GOT3 (cell line): ENCODE data around the gene C10orf62.
A peak's percentile ranks its signal among the peaks of the same experiment; 100 is the strongest.
"Not testable (repeated sequence)": the region's sequence is repeated elsewhere in the genome, so short reads cannot be mapped to it uniquely, and the experiment has no call there.

Experiments
- DNase-seq: peaks from one replicate; lab custom pipeline; 2025; ENCODE audit warnings: mixed read lengths; lab: John Stamatoyannopoulos, UW

Gene C10orf62, protein sequence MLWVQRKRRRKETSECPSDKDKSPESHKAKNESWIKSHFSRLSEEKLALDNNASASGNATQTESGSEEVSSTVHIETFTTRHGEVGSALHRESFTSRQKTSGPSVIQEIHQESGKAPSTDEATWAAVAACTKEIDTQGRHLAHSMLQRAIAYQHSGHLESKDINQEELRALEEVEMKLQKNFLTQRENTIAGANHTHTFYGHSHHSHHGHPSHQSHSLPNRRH

DNA sequence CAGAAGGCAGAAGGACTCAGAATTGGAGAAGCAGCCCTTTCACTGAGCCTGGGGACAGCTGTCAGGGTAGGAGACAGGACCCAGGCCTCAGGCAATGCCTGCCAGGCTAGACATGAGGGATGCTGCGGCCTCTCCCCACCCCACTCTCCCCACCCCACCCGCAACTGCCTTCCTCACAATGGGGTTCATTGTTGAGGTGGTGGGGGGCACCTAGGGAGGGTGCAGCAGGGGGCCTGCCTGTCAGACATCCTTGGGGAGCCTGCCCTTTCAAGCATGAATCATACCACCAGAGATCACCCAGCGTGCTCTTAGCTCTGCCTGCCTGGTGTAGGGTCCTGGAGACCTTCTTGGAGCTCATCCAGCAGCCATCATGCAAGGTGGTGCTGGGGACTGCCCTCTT, at the start of gene C10orf62:
Gene C10orf62, plus strand, starts transcription at position 243 of the 400 bp plus-strand sequence. CDS start 177 bp downstream, outside the sequence.
- DNase-seq = no peak

DNA sequence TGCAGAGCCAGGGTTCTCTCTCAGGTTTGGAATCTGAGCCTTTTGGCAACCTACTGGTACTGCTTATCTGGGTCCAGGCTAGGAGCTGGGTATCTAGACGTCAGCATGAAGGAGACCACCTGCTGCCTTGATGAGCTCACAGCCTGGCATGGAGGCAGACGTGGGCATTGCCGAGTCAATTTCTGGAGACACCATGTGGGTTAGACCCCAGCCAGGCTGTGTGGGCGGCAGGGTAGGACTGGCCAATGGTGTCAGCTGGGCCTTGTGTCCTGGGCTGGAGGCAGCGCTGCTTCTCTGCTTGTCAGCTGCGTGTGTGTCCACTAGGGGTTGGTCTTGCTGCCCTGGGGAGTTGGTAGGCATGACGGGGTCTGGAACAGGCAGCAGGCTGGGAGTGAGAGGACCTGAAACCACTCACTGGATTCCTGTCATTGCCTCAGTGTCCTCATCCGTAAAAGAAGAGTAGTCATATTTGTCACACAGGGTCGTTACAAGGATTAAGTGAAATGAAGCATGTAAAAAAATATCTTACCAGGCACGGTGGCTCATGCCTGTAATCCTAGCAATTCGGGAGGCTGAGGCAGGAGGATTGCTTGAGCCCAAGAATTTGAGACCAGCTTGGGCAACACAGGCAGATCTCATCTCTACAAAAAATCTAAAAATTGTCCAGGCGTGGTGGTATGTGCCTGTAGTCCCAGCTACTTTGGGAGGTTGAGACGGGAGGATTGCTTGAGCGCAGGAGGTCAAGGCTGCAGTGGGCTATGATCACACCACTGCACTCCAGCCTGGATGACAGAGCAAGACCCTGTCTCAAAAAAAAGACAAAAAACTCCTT, 48.6 kb upstream of the C10orf62 start:
- DNase-seq = no peak

DNA sequence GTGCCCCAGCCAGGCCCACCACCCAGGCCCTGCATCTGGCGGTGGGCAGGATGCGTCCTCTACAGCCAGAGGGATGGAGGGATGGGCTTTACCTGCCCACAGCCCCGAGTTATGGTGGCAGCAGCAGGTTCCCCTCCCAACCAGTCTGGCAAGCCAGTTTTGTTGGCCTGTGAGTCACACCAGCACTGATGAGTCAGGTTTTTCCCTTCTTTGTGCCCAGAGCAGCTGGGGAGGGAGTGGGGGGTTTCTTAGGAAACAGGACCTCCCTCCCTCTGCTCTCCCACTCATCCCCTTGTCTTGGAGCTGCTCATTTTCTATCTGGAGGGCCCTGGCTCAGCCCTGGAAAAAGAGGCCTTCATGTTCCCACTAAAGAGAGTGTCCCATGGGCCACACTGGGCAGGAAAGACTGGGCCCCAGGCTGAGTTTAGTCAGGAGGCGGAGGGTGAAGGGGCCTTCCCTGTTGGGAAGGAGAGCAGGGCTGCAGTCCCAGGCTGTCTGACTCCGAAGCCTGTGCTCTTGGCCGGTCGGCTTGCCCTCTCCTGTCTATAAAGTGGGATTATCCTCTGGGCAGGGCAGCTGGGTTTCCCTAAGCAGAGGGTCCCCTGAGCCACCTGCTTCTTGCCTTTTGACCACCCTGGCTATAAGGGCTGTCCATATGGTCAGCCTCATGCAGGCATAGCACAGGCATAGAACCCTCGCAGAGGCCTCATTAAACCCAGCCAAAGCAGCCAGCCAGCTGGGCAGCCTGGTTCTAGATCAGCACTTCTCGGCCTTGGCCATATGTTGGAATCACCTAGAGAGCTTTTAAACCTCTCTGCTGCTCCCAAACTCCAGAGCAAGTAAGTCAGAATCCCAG, 47.1 kb upstream of the C10orf62 start:
- peak; percentile 46 for DNase-seq

DNA sequence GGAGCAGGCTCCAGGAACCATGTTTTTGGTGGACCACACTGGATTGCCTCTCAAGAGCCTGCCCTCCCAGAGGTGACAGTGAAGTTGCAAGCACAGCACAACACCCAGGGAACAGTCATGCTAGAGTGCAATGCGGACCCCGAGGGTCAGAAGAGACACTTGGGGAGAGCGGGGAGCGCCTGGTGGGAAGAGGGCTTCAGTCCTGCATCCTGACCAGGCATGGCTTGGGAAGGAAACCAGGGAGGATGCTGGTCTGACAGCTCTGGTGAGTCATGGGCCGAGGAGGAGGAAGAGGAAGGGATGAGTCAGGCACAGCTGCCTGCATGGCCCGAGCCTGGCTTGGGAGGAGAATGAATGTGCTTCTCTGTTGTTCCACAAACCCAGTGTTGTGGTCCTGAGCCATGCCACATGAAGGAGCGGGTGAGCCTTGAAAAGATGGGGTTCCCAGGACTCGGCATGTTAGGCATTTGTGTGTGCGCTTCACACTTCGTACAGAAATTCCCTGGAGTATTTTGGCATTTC, 46.4 kb upstream of the C10orf62 start:
- DNase-seq = peak; percentile 43

DNA sequence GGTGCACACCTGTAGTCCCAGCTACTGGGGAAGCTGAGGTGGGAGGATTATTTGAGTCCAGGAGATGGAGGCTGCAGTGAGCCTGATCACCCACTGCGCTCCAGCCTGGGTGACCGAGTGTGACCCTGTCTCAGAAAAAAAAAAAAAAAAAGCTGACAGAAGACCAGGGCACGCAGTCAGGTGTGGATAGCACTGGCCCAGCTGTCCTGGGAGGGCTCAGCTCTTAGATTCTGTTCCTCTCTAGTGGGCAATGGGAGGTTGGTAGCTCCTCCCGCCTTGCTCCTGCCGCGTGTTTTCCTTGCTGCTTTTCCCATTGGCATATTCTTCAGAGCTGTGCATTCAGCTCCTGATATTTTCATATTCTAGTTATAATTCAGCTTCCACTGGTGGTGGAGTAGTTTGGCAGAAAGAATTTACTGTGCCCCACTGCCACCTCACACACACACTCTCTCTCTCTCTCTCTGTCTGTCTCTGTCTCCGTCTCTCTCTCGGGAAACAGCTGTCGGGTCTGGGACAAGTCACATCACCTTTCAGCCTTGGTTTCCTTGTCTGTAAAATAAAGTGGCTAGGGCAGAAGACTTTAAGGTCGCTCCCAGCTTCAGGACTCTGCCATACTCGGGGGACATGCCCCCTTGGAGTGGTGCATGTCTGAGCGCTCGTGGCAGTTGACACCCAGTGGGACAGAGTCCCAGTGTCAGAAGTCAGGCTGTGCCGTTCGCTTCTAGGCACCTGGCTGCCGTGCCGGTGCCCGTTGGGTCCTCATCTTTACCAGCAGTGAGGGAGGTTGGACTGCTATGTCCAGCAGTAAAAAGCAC, 42.9 kb upstream of the C10orf62 start:
- DNase-seq = no peak

DNA sequence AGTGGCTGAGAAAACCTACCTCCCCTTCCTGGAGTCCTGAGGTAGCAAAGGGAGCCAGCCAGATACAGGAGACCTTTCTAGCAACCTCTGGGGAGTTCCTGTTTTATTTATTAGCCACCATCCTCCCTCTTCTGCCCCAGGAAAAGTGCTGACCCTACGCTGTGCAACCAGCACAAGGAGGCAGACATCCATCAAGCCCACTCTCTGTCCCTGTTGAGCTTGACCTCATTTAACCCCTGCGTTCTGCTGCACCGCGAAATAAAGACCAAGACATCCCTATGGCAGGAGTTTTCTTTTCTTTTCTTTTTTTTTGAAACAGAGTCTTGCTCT, 42.3 kb upstream of the C10orf62 start:
- no peak for DNase-seq

DNA sequence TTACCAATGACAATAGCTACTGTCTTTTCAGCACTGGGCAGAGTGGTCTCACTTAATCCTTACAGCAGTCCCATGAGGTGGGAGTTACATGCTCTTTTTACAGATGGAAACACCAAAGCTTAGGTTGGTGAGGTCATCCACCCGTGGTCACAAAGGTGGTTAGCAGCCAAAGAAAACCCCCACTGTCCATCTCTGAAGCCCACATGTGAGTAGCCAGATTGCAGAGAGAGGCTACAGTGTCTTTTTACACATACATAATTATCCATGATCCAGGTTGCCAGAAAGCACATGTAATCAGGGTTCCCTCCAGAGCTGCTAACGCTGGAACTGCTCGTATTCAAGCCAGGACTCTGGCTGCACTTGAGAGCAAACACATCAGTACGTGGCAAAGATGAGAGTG, 41.6 kb upstream of the C10orf62 start:
- no peak for DNase-seq

DNA sequence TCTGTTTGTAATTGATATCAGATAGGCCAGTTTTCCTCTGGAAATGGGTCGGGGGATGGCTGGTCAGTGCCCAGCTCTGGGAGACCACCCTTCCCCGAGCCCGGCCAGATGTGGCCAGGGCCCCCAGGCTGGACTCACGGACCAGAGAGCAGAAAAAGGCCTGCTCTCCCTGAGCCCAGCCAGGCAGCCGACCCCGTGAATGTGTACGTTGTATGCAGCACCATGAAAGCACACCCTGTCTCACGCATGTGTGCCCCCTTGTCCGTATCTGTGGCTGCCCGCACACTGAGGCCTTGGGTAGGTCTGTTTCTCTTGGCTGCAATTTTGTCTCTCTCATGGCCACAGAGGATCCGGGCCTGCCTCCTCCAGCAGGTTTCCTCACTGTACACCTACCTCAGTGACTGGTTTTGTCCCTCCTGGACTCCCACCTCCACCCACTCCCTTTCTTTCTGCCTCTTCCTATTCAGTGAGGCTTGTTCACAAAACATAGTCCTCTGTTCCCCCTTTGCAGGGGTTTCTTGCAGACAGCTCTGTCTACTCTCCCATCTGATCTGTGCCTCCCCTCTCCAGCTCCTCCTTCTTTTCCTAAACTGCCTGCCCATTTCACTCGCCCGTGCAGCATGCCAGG, 40.6 kb upstream of the C10orf62 start:
- DNase-seq = no peak

DNA sequence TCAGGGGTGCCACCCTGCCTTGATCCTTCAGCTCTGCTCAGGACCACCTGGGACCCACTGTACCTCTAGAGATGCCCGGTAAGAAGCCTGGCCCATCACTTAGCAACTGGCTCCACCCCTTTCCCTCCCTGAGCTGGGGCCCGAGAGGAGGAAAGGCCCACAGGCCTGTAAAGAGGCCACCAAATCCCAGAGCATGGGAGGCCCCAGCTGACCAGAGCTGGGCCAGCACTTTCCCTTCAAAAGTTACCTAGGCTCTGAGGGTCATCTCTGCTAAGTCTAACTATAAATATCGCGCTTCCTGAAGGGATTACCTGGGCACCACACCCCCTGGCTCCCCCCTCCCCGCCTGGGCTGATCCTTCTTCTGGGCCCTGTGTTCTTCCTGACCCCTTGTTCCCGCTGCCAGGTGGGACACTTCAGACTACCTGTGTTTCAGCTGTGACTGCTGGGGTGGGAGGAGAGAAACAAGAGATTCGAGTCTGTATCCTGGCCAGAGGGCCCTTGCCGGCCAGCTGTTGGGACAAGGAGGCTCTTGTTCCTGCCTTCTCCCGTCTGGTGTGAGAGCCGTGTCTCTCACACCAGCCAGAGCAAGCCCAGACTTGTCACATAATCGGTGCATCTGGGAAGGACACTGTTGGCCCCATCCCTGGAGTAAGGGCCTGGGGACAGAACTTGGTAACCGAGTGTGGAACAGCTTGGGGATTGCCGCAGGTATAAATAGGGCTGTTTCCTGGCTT, 39.8 kb upstream of the C10orf62 start:
- DNase-seq = no peak

DNA sequence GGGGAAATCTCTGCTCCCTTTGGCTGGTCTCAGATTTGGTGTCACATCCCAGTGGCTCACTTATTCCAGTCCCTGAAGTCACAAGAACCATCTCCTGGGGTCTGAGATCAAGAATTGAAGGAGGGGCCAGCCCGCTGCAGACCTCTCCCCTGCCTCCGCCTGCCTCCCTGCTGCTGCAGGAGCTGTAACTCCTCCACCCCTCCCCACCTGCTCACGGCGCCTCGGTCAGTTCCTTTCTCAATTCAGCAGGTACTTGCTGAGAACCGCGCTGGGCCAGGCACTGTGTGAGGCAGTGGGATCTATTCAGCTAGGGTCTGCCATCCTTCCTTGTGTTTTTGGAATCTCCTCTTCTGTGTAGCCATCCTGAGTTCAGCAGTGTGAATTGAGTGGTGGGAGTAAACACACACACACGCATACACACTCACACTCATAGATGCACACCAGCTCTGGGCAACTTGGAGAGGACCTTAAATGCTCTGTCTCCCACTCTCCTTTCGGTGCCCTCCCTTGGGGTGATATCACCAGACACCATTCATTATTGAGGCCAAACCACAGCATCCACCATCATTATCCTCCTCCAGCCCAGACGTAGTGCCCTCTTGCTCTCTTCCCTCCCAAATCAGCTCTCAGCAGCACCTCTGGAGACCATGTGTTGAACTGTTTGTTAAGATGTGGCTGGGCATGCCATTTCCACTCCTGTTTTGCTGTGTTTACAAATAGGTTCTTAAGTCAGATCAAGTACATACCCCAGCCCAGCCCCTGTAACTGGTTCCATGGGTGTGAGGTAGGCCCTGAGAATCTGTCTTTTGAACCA, 39.0 kb upstream of the C10orf62 start:
- DNase-seq = no peak

DNA sequence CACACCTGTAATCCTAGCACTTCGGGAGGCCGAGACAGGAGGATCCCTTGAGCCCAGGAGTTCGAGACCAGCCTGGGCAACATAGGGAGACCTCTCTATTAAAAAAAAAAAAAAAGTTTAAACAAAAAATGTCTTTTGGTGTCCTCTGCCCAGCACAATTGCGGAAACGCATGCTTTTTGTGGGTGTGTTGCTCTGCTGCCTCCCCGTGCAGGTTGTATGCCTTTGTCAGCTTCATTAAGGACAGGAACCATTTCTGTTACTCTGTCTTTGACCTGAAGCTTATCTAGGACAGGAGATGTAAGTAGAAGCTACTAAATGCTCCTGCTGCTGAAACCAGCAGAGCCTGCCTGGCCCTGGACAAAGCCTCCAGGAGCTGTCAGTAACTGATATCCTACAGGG, 38.2 kb upstream of the C10orf62 start:
- DNase-seq = no peak

DNA sequence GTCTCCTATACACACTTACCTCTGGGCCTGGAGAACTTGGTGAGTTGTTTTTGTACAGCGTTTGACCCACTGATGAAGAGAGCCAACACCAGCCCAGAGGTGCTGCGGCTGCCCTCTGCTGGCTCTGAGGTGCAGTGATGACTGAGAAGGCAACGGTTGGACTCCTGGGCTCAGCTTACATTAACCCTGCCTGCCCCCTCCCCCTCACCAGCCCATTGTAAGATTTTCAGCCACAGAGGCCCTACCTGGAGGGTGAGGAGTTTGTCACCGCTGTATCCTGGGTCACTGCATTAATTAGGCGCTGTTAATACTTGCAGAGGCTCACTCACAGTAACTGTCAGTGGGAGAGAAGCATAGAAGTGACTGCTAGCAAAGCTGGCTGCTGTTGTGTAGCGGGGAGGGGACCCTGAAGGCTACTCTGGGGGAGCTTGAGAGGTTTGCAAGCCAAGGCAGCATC, 35.9 kb upstream of the C10orf62 start:
- no peak for DNase-seq

DNA sequence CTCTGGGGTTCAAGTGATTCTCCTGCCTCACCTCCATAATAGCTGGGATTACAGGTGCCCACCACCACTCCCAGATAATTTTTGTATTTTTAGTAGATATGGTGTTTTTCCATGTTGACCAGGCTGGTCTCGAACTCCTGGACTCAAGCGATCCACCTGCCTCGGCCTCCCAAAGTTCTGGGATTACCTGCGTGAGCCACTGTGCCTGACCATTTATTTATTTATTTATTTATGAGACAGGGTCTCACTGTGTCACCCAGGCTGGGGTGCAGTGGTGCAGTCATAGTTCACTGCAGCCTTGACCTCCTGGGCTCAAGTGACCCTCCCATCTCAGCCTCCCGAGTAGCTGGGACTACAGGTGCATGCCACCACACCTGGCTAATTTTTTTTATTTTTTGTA, 35.2 kb upstream of the C10orf62 start:
- DNase-seq = not testable (repeated sequence)

DNA sequence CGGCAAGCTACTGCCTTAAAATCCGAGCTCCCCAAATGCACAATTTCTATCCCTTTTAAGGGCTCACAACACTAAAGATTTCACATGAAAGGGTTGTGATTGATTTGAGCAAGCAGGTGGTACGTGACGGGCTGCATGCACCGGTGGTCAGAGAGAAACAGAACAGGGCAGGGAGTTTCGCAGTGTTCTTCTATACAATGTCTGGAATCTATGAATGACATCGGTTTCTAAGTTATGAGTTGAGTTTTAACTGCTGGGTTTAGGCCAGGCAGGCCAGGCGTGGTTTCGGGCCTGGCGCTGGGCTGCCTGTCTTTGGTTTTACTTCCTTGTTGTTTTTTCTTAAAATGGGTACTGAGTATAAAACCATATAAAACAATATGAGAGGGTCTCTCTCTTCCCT, 34.0 kb upstream of the C10orf62 start:
- not testable (repeated sequence) for DNase-seq

DNA sequence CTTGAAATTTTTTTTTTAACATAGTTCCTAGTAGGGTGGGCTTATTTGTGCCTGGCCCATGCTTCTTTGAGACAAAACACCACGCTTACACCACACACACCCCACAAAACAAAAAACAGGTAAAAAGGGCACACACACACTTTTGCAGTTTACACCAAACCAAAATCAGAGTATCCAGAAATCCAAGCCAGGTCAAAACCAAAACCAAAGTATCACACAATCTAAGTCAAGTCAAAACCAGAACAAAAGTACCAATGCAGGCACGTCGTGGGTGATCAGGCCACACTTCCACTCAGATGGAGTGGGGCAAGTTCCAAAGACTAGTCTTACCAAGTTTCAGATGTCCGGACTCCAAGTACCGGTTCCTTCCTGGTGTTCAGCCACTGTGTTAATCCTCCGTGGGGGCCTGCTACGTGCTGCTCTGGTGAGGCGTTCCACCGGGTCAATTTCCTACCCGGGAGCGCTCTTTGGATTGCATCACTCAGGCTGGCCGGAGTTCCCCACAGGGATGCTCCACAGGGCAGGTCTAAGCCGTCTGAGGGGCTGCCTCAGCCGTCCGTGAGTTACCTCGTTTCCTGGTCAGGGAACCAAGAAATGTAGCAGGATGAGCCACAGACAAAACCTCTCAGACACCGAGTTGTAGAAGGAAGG, 28.7 kb upstream of the C10orf62 start:
- DNase-seq = not testable (repeated sequence)

DNA sequence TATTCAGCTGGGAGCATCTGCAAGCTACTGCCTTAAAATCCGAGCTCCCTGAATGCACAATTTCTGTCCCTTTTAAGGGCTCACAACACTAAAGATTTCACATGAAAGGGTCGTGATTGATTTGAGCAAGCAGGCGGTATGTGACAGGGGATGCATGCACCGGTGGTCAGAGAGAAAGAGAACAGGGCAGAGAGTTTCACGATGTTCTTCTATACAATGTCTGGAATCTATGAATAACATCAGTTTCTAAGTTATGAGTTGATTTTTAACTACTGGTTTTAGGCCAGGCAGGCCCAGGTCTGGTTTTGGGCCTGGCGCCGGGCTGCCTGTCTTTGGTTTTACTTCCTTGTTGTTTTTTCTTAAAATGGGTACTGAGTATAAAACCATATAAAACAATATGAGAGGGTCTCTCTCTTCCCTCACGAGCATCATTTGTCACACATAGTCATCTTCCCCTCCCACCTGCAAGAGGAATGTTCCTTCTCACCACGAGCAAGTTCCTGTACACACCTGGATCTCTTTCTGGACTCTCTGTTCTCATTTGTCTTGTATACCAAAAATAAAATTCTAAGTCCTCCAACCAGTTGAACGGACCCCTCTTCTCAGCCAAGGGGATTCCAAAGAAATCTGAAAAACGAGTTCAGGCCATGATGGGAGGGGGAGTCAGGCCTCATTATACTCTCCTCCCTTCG, 28.0 kb upstream of the C10orf62 start:
- not testable (repeated sequence) for DNase-seq

DNA sequence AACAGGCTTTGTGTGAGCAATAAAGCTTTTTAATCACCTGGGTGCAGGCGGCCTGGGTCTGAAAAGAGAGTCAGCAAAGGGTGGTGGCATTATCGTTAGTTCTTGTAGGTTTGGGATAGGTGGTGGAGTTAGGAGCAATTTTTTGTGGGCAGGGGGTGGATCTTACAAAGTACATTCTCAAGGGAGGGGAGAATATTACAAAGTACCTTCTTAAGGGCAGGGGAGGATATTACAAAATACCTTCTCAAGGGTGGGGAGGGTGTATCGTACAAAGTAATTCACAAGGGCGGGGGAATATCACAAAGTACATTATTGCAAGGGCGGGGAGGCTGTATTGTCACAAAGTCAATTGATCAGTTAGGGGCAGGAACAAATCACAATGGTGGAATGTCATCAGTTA, 27.2 kb upstream of the C10orf62 start:
- DNase-seq = not testable (repeated sequence)

DNA sequence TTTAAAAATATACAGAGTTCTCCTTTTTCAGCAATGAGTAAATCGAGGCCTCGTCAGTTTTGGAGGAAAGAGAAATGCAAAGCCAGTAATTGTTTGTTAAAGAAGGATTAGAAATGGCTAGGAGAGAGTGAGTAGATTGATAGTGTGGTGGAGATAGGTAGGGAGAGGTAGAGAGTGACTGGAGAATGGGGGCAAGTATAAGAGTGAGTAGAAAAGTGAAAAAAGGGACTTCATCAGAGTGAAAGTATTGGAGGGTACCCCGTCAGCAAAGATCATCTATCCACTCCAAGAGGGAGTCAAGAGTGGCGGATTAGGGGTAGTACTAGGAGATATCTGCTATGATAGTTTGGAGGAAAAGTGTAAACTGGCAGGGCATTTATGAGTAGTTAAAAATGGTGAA, 26.2 kb upstream of the C10orf62 start:
- no peak for DNase-seq
